ENCODE results near the gene SNRPB2. TPM values are rescaled to one million over a fixed set of nuclear protein-coding genes. Genes with fewer than 3 reads are reported as not detected.
A peak's percentile ranks its signal among the peaks of the same experiment; 100 is the strongest.

Gene SNRPB2
- polyA plus RNA-seq (2014; cell fraction: cytosol; rRNA removed): 134 and 155 TPM in 2 replicates
- 58.4 and 99.2 TPM in 2 replicates for polyA plus RNA-seq (2014; cell fraction: nucleus; rRNA removed)

- DNase-seq (ENCODE audit: low spot score): peak; percentile 94
Observed at GRCh38 chr20:16729565-16730460, at the start of gene SNRPB2. Gene SNRPB2 (plus strand): TSS chr20:16730026. CDS start chr20:16731703, 1,677 bp downstream.

- DNase-seq (ENCODE audit: low spot score): no peak
Observed at GRCh38 chr20:16684416-16684815, 45.4 kb upstream of the SNRPB2 start.

- DNase-seq (ENCODE audit: low spot score): no peak
Observed at GRCh38 chr20:16689906-16690305, 39.9 kb upstream of the SNRPB2 start.

- no peak for DNase-seq (ENCODE audit: low spot score)
Observed at GRCh38 chr20:16691381-16691780, 38.4 kb upstream of the SNRPB2 start.

GRCh38 chr20:16692009-16692408 lies 37.8 kb upstream of the SNRPB2 start:
- no peak for DNase-seq (ENCODE audit: low spot score)

- peak; percentile 27 for DNase-seq (ENCODE audit: low spot score)
Observed at GRCh38 chr20:16692442-16692841, 37.4 kb upstream of the SNRPB2 start.

- no peak for DNase-seq (ENCODE audit: low spot score)
Observed at GRCh38 chr20:16693278-16693677, 36.5 kb upstream of the SNRPB2 start.

- no peak for DNase-seq (ENCODE audit: low spot score)
Observed at GRCh38 chr20:16694161-16694560, 35.7 kb upstream of the SNRPB2 start.

GRCh38 chr20:16695628-16696027 lies 34.2 kb upstream of the SNRPB2 start:
- DNase-seq (ENCODE audit: low spot score): no peak

GRCh38 chr20:16699293-16699692 lies 30.5 kb upstream of the SNRPB2 start:
- peak; percentile 45 for DNase-seq (ENCODE audit: low spot score)

GRCh38 chr20:16701296-16701695 lies 28.5 kb upstream of the SNRPB2 start:
- DNase-seq (ENCODE audit: low spot score): no peak

DNA sequence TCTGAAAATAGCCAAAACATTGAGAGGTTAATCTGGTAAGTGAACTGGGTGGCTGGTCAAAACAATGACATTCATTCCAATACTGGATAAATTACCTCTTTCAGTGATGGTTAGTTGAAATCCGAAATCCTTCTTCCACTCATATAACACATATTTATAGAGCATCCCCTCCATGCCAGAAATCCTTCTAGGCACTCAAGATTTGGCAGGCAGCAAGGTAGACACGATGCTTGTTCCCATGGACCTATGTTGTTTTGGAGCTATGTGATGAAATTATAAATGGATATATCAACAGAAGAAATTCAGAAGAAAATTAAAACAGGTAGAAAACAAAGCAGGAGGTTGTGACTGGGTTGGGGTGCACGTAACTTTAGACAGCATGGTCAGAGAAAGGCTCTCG lies 26.3 kb upstream of the SNRPB2 start:
- DNase-seq (ENCODE audit: low spot score): no peak

DNA sequence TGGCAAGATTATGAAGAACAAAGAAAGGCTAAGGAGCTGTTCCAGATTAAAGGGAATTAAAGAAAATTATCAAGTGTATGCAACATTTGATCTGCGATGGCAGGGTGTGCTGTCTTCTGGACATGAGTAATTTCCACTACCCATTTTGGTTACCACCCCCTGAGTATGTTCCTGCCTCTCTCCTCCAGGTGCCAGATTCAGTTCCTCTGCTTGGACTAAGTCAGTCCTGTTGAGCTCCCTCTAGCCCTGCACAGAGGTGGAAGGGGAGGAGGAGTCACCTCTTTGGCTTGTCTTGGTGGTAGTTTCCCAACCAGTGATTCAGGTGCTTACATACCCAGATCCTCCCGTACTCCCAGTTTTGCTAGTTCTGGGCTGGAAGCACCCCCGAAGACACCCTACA lies 22.2 kb upstream of the SNRPB2 start:
- DNase-seq (ENCODE audit: low spot score): no peak

- DNase-seq (ENCODE audit: low spot score): no peak
Observed at GRCh38 chr20:16708602-16709001, 21.2 kb upstream of the SNRPB2 start.

GRCh38 chr20:16709017-16709416 lies 20.8 kb upstream of the SNRPB2 start:
- DNase-seq (ENCODE audit: low spot score): no peak

GRCh38 chr20:16710781-16711180 lies 19.0 kb upstream of the SNRPB2 start:
- DNase-seq (ENCODE audit: low spot score): no peak

DNA sequence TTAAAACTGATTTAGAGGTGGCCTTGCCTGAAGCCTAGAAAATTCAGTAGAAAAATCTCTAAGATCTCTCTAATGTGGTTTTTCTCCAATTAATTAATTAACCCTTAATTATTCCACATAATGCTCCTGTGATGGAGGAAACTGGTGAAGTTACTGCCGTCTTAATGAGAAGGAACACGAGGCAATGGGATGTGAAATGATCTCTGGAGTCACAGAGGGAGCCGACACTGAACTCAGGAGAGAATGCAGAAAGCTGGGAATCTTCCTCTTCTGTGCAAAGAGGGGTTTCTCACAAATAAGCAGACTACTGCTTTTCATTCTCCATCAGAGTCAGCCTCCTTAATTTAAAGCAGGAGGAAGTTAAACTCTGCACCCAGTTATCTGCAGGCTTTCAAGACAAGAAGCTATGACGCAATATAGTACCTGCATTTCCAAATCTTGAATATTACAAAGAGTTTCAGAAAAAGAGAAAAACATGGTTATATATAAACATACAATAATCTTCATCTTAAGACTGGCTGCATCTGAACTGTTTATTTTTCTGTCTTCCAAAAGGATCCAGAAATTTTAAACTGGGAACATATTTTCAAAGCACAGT lies 18.1 kb upstream of the SNRPB2 start:
- no peak for DNase-seq (ENCODE audit: low spot score)

- DNase-seq (ENCODE audit: low spot score): no peak
Observed at GRCh38 chr20:16712511-16712947, 17.3 kb upstream of the SNRPB2 start.

DNA sequence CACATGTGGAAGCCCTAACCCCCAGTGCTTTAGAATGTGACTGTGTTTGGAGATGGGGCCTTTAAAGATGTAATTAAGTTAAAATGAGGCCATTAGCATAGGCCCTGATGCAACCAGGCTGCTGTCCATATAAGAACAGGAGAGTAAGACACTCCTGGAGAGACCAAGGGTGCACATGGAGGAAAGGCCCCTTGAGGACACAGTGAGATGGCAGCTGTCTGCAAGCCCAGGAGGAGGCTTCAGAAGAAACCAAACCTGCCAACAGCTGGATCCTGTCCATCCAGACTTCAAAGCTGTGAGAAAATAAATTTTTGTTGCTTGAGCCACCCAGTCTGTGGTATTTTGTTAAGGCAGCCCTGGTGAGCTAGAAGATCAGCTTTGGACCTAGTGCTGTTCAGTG lies 16.8 kb upstream of the SNRPB2 start:
- DNase-seq (ENCODE audit: low spot score): peak; percentile 32

DNA sequence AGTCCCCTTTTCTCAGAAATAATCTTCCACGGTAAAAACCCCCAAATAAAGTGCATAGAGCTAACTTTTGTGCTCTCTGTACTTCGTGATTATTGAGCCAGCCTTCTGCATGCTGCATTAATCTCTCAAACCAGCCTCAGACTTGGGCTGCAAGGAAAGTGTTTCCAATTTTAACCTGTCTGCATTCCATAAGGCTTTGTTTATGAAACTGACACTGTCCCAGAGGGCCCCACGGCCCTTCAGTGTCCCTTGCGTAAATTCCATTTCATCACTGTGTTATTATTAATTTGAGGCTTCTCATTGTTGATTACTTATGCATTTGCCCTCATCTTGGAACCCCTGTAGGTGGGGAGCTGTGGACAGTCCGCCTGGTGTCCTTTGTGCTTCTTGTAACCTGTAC lies 15.6 kb upstream of the SNRPB2 start:
- DNase-seq (ENCODE audit: low spot score): no peak

- no peak for DNase-seq (ENCODE audit: low spot score)
Observed at GRCh38 chr20:16714751-16715150, 15.1 kb upstream of the SNRPB2 start.

DNA sequence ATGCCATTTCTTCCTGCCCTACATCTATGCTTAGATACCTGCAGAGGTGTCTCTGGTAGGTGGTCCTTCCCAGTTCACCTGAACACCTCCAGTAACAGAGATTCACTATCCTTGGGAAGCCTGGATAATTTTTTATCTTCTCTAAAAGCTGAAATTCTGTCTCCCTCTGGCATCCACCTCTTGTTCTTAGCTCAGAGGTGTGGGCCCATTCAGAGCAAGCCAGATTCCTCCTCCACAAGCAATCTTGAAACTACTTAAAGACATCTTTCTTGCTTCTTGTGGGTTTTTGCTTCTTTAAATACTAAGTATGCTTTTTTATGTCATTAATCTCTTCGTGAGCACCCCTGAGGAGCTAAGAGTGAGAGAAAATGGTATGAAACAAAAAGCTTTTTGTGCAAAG lies 10.4 kb upstream of the SNRPB2 start:
- no peak for DNase-seq (ENCODE audit: low spot score)

DNA sequence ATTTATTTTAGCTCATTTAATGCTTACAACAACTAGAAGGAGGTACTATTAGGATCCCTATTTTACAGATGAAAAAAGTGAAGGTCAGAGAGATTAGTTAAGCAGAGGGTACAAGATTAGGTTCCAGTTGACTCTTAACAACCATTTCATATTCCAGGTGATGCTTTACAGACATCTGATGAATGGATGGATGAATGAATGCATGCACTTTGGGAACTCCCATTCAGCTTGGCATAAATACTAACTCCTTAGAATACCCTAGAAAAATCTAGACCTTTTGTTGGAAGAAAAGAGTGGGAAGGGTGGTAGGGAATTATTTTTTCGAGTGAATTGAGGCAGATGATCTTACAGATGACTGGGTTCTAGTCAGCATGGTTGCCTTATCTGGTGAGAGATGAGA lies 746 bp upstream of the SNRPB2 start:
- DNase-seq (ENCODE audit: low spot score): no peak

Measured in SK-N-DZ (cell line).